A204.1 (cell line): ENCODE results near the gene EPHB1.
"Not testable (repeated sequence)": the region's sequence is repeated elsewhere in the genome, so short reads cannot be mapped to it uniquely, and the experiment has no call there.

Experiments used
- FAIRE-seq: peaks from 2 replicates; lab custom pipeline; 2012; peaks lifted over from hg19 to GRCh38; lab: Jason Lieb, UNC

EPHB1 gene

DNA sequence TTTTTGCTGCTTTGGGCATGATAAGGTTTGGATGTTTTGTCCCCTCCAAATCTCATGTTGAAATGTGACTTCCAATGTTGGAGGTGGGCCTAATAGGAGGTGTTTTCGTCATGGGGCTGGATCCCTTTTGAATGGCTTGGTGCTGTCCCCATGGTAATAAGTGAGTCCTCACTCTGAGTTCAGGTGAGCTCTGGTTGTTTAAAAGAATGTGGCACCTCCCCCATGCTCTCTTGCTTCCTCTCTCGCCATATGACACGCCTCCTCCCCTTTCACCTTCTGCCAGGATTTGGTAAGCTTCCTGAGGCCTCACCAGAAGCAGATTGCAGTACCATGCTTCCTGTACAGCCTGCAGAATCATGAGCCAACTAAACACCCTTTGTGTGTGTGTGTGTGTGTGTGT, 255.5 kb downstream of the EPHB1 start:
- FAIRE-seq: no peak

DNA sequence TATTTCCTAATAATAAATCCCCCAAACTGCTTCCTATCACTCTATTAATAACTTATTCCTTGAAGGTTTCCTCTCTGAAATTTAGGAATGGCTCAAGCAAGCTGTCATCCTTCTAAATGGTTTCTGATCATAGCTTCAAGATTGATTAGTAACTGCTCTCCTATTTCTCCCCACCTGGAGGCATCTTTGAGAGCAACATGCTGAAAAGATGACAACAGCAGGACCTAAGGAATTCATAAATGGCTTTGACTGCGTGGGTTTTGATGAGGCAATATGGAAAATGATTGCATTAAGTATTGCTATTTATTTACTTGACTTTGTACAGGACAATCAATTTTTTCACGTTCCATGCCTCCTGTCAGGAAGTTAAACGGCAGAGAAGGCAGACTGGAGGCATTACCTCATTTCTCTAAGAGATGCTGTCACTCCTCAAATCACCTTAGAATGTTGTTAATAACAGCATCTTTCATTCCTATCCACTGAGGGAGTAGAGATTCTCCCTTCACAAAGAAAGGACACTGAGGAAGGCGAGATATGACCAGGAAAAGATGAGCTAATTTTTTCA, 256.4 kb downstream of the EPHB1 start:
- no peak for FAIRE-seq

DNA sequence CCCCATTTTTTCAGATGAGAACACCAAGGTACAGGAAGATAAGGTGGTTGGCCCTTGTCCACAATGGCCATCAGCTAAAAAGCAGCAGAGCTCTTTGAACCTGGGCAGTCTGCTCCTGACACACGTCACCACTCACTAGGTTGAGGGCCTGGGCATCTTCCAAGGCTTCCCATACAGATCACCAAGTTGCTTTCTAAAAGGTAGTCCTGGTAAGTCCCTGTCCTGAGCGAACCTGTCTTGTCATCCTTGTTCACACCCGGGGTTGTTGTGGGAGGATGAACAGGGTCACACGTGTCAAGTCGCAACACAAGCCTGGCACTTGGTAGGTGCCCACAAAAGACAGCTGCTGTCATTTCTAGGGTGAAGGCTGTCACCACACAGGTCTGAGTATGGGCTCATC, 260.4 kb downstream of the EPHB1 start:
- no peak for FAIRE-seq

DNA sequence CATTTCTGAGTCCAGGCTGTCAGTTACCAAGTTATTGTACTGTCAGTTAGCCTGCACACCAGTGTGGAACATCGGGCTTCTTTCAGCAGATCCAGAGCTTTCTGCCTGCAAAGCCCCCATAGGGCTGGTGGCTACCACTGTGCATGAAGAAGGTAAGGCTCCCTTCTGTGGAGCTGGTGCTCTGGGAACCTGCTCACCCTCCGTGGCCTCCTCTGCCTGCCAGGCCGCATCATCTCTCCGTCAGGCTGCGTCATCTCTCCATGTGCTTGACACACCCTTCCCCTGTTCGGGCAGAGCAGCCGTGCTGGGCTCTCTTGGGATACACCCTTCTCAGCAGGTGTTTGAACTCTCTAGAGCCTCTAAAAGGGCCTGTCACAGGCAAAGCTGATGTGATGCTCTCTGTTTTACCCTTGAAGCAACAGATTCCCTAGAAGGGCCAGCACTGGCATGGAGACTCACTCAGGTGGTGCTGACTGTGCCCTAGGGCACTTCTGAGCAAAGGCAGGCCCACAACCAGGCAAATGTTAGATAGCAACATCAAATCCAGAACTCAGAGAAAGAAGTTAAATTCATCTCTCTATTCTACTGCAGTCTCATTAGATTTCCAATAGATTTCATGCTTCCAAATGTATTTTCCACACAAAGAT, 261.1 kb downstream of the EPHB1 start:
- FAIRE-seq: no peak

DNA sequence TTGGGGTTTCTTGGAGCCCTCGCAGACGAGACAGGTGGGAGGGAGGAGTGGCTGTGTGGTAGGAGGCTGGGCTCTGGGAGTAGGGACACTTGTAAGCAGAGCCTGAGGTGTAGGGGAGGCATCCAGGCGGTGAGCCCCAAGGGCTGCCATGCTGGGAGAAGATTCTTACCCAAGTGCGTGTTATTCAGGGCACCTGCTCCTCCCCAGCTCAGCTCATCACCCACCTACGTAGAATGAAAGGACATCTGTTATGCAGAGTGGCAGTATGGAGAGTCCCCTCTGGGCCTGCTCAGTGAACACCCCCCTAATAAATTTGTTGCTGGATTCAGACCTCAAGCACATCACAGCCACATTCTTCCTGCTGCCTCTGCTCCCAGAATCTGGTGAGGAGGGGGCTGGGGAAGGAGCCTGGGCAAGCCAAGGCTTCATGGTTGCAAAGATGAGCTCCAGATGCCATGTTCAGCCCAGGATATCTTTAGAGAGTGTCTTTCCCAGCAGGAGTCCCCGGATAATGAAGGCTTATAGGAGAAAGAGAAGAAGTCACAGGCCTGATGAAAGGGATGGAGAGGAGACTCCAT, 261.8 kb downstream of the EPHB1 start:
- FAIRE-seq: no peak

DNA sequence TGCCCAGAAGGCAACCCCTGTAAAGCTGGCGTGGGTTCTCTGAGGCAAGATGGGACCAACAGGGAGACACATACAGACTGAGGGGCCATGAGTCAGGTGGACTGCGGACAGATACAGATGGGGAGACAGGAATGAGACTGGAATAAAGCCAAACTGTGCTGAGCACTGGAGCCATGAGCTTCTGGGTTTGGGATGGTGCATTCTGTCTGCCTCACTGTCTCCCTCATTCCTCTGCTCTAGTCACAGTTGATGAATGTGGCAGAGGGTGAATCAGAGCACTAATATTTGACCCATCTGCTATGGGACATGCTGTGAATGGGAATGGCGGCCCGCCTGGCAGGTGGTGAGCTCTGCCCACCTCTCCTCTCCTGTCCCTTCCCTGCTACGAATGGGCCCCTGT, 262.9 kb downstream of the EPHB1 start:
- FAIRE-seq: no peak

DNA sequence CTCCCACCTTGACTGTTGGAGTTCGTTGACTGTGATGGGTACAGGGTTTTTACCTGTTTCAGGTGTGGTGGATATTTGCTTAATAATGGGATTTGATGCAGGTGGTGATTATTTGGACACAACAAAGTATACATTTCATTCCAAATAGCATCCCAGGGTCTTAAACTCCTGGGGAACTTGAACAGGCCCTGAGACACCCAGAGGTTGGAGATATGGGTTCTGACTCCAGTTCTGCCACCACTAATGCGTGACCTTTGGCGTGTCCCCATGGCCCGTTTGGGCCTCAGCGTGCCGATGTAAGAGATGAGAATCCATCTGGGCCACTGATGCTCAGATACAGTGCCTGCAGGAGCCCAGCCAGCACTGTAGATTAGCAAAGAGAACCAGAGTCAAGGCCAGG, 264.5 kb downstream of the EPHB1 start:
- no peak for FAIRE-seq

DNA sequence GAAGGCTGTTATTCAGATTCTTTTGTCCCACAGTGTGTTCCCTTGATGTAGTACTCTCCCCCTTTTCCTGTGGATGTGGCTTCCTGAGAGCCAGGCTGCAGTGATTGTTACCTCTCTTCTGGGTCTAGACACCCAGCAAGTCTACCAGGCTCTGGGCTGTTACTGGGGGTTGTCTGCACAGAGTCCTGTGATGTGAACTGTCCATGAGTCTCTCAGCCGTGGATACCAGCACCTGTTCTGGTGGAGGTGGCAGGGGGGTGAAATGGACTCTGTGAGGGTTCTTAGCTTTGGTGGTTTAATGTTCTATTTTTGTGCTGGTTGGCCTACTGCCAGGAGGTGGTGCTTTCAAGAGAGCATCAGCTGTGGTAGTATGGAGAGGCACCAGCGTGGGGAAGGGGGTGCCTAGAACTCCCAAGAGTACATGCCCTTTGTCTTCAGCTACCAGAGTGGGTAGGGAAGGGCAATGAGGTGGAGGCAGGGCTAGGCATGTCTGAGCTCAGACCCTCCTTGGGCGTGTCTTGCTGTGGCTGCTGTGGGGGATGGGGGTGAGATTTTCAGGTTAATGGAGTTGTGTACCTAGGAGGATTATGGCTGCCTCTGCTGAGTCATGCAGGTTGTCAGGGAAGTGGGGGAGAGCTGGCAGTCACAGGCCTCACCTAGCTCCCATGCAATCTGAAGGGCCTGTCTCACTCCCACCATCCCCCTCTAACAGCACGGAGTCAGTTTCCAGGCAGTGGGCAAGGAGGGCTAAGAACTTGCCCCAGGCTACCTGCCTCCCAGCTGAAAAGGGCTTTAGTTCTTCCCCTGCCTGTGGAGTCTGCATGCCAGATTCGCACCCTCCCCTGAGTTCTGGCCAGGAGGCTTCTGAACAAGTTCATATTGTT, 272.0 kb downstream of the EPHB1 start:
- FAIRE-seq: not testable (repeated sequence)

DNA sequence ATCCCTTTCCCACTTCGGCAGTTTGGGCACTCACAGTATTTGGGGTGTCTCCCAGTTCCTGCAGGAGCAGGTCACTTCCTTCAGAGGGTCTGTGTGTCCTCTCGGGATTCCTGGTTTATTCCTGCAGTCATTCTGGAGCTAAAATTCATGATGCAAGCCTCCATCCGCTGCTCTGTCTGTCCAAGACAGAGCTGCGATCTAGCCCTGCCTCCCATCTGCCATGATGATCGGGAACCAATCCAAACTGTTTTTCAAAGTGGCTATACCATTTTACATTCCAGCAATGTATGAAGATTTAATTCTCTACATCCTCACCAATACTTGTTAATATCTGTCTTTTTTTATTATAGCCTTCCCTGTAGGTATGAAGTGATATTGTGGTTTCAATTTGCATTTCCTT, 273.0 kb downstream of the EPHB1 start:
- no peak for FAIRE-seq

DNA sequence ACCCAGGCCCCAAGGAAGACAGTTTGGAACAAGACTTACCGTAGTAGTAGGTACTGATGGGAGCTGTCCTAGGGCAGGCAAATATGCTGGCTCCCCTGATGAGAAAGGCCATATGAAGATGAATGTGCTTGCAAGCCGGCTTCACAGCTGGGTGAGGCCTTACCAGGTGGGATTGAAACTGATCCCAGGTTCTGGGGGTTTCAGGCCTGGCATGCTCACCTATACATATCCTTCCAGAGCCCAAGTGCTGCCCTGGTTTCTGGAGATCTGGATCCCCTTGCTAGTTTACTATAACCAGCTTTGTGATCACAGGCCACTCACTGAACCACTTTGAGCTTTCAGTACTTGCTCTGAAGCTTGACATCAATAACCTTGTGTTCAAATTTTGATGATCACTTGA, 274.3 kb downstream of the EPHB1 start:
- no peak for FAIRE-seq

DNA sequence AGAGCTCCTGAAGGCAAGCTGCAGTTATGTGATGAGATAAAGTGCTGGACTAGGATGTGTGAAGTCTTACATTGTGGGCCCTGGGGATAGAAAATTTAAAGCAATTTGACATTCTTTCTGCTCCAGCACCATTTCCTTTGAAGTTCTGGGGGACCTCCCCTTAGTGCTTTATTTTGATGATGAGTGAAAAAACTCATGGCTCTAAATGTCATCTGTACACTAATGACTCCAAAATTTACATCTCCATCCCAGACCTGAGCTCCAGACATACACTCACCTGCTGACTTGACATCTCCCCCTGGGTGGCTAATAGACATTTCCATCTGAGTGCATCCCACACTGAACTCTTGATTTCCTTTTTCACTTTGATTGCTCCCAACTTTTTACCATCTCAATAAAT, 276.4 kb downstream of the EPHB1 start:
- no peak for FAIRE-seq

DNA sequence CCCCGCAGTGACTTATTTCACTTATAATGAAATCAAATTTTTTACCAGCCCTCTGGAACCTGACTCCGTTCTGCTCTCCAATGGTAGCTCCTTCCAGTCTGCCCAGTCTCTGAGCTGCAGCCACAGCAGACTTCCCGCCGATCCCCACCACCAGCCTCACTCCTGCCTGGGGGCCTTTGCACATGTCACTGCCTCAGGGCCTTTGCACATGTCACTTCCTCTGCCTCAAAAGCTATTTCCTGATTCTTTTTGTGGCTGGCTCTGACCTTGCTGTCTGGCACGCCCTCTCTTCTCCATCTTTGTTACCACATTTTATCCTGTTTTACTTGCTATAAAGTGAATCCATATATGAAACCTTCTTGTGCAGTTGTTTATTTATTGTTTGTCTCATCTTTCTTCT, 277.4 kb downstream of the EPHB1 start:
- no peak for FAIRE-seq

DNA sequence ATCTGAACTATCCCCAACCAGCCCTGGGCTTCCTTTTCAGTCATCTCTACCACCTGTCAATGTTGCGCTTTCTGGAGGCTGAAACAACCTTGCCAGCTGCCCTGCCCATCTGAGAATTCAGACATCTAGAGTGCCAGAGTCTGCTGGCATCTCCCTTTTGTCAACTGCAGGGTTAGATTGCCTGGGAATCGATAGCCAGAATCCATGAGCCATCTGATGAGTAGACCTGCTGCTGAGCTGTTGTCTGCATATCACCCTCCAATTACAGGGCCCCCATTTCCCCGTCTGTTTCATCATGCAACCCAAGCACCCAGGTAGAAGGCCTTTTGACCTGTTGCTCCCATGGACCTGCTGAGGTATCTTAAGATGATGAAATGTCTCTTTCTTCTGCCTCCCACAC, 280.1 kb downstream of the EPHB1 start:
- FAIRE-seq: no peak

DNA sequence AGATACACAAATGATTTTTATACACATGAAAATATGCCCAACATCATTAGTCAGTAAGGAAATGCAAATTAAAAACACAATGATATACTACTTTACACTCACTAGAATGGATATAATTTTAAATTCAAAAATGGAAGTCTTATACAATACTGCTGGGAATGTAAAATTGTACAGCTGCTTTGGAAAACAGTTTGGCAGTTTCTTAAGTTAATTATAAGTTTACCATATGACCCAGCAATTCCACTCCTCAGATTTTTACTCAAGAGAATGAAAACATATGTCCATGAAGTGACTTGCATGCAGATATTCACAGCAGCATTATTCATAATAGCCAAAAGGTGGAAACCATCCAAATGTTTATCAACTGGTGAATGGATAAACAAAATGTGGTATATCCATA, 281.3 kb downstream of the EPHB1 start:
- no peak for FAIRE-seq

DNA sequence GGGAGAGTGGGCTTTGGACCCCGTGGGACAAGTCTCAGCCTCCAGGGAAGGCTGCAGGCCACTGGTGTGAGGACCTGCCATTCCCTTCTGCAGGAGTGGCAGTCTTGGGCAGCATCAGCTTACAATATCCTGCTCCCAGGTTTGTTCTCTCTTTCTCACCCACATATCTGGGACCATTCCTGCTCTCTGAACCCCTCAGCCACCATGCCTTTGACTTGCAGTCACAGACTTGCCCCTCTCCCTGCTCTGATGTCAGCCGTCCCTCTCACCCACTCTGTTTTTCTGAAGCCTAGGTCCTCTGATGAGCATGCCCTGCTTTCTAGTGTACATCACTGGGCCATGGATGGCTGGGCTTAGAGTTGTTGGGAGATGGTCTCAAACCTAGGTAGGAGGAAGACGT, 282.1 kb downstream of the EPHB1 start:
- no peak for FAIRE-seq

DNA sequence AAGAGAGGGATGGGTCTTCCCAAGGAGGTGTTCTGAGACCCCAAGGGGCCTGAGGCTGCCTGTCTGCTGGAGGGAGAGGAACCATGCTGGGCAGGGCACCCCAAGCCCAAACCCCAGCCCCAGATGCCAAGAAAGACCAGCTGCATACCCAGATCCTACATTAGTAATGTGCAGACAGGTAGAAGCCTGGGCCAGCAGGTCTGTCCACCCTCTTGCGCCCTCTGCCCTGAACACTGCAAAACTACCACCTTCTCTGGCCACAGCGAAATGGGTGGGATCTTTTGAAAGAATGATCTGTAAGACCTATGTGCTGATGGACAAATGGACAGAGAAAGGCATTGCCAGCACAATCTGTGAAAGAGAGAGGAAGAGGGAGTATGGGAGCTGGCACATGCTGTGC, 283.2 kb downstream of the EPHB1 start:
- no peak for FAIRE-seq

DNA sequence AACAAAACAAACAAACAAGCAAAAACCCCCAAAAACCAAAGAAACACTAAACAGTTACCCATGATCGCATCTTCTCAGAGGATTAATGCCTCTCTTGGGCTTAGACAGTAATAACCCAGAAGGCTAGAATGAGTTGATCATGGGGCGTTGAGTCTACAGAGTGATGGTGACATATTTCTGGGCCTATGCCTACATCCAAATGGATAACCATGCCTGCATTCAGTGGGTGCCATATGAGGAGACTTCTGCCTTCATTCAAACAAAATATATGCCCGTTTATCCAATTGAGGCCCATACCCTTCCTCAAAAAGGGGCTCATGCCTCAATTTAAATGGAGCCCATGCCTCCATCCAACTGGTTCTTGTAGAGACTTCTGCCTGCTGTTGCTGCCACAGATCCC, 284.0 kb downstream of the EPHB1 start:
- FAIRE-seq: no peak

DNA sequence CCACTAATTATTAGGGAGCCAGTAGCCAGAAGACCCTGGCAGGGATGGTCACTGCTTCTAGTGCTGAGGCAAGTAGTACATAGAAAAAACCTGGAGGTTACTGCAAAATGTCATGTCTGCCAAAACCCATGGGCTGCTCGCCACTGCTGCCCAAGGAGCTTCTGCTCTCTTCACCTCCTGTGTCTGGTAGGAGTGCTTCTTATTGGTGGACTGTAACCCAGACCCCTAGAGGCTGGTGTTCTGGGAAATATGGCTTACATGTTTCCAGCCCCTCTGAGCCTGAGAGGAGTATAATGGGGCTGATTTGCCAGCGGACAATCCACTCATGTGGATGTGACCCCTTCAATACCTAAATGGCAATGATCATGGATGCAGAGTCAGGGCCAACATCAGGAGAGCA, 286.4 kb downstream of the EPHB1 start:
- no peak for FAIRE-seq

DNA sequence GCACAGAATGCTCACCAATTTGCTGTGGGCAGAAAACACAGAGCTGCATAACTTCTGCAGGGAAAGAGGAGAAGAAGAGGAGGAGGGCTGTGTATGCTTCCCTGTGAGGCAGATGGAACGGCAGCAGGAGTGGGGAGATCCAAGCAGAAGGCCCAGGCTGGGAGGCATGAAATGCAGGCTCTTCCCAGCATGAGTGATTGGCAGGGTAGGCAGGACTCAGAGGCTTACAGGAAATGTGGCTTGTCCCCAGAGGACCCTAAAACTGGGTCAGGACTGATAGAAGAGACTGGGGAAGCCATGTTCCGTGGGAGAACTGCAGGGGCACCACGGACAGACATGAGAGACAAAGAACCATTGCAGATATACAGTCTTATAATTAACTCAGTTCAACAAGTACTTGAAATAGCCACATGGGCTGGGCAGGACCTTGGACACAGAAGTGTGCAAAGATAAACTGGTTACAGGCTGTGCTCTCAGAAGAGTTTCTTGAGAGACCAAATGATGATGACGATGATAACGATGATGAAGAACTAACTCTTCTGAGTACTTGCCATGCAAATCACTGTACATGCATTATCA, 286.9 kb downstream of the EPHB1 start:
- no peak for FAIRE-seq

DNA sequence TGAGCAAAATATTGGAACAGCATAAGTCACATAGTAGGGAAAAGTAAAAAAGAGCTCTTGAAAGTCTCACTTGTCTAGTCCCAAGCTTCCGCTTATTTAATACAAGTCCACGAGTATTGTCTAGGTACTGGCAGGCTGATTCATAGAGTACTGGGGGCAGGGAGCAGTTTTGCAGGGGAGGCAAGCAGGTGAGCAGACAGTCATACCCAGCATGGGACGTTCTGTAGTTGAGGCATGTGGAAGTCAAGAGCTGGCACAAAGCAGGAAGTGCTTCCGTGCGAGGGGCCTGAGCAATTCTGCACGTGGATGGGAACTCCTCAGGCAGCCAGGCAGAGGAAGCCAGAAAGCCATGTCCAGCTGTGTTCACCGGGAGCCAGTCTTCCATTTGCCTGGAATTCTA, 287.6 kb downstream of the EPHB1 start:
- FAIRE-seq: no peak

DNA sequence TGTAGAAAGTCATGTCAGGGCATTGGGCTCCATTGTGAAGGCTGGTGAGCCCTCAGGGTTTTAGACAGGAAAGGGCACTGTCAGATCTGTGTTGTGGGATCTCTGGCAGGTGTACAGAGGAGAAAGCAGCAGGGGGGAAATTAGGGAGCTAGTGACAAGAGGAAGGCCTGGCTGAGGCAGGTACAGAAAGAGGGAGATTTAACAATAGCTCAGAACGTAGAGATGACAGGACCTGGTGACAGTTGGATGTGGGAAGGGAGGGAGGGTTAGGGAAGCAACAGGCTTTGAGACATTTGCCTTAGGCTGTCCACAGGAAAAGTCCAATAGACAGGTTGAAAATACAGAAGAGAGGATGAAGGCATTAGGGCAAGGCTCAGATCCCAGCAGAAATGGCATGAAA, 288.1 kb downstream of the EPHB1 start:
- no peak for FAIRE-seq

DNA sequence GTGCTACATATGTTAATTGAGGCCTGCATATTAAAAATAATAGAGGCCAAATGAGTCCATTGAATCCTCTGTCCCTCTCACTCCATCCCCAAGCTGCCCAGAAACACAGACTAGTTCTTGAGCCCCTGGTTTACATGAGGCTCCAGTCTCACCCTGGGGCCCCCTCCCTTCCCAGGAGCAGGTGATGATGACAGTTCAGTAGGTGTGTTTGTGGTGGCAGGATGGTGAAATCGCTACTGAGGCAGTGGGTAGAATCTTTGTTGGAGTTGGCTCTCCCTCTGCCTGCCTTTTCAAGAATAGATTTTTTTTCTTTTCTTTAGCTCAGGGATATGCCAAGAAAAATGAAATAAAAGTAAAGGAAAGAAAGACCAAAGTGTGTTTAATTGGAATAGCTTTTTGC, 288.7 kb downstream of the EPHB1 start:
- FAIRE-seq: no peak

DNA sequence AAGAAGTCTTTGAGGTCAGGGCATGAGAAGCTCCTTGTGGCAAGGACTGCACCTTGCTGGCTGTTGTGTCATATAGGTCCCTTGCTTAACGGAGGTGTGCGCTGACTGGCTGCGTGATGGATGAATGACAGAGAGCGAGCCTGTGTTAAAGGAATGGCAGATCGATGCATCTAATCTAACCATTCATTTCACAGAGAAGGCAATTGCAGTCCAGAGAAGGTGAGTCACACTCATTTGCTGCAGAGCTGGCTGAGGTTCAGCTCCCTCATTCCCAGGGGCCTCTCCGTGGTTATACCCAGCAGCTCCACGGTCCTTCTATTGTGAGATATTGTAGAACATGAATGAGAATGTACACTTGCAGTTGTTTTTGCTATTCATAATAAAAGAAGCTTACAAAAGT, 289.3 kb downstream of the EPHB1 start:
- FAIRE-seq: no peak
